HepG2 (cell line): ENCODE results near the gene SYNDIG1. TPM values are rescaled to one million over a fixed set of nuclear protein-coding genes. Genes with fewer than 3 reads are reported as not detected.
A peak's percentile ranks its signal among the peaks of the same experiment; 100 is the strongest.

ENCODE experiments used
- ATAC-seq: fragments of 200-7000 bp; cut with Tn5 transposase; 3 replicates; pipeline ENCODE4 v1.9.1; 2020; ENCODE audit warnings: mild to moderate bottlenecking, moderate library complexity
- BruUV-seq: library from RNA; stranded (reverse); fragments of 400-500 nt; replicated peaks from 2 replicates; lab custom pipeline; 2021; lab: Mats Ljungman, UMichigan
- CTCF ChIA-PET: fragments of 300-600 bp; formaldehyde crosslinking; extraction: SDS; loops from one replicate; lab custom pipeline; 2021; ENCODE audit warnings: low total read pairs, inconsistent platforms, low intra/inter-chr PET ratio; lab: Yijun Ruan, JAX
- POLR2A ChIA-PET: fragments of 350-600 bp; sonication (Branson Sonifier 250); formaldehyde crosslinking; loops from one replicate; lab custom pipeline; 2020; ENCODE audit warnings: antibody characterized with exemption, inconsistent platforms; lab: Yijun Ruan, JAX
- DNase-seq: peaks from one replicate; pipeline ENCODE4 v3.0.0-alpha.2; 2015; ENCODE audit warnings: low spot score
- FAIRE-seq: peaks from 3 replicates; lab custom pipeline; 2011; peaks lifted over from hg19 to GRCh38; lab: Jason Lieb, UNC
- H2AFZ ChIP-seq: one replicate; pipeline ENCODE4 v1.6.1; 2011; ENCODE audit warnings: low read length, inconsistent platforms
- H3K27ac ChIP-seq: fragments of 300-600 bp; 3 replicates; pipeline ENCODE4 v1.8.0; 2011; ENCODE audit warnings: mixed run types, mild to moderate bottlenecking, mixed read lengths, low read length, inconsistent platforms; ENCODE audit not compliant: insufficient read depth; ENCODE audit errors: extremely low read length
- H3K27me3 ChIP-seq, 2 experiments: fragments of 200-600 bp in 1 of 2; 2 replicates in 1 of 2; 3 replicates in 1 of 2; pipeline versions ENCODE4 v1.6.0 to v1.8.0; 2011; ENCODE audit warnings: low read length in 2 of 2, mild to moderate bottlenecking in 2 of 2, moderate library complexity in 2 of 2, inconsistent platforms in 1 of 2; ENCODE audit not compliant: insufficient read depth in 2 of 2, control insufficient read depth in 1 of 2
- H3K36me3 ChIP-seq, 2 experiments: fragments of 200-600 bp in 1 of 2; replicated peaks in 1 of 2; 2 replicates in 1 of 2; 3 replicates in 1 of 2; pipeline versions ENCODE4 v1.5.1 to v1.8.0; 2011; ENCODE audit warnings: low read length in 2 of 2, inconsistent platforms in 1 of 2; ENCODE audit not compliant: insufficient read depth in 2 of 2, control insufficient read depth in 1 of 2
- H3K4me1 ChIP-seq: 2 replicates; pipeline ENCODE4 v1.5.1; 2012; ENCODE audit warnings: low read length, inconsistent platforms; ENCODE audit not compliant: insufficient read depth
- H3K4me2 ChIP-seq: 2 replicates; pipeline ENCODE4 v1.6.0; 2011; ENCODE audit warnings: low read depth, low read length, inconsistent platforms
- H3K4me3 ChIP-seq, 3 experiments: fragments of 200-600 bp in 1 of 3; sonication (generic), shearing (Covaris generic) in 1 of 3; replicated peaks in 1 of 3; 2 replicates each; pipeline ENCODE4 v1.5.1; 2011 to 2016; ENCODE audit warnings: low read length in 3 of 3, inconsistent platforms in 2 of 3, low read depth in 2 of 3, mild to moderate bottlenecking in 2 of 3, control low read depth in 1 of 3, mixed read lengths in 1 of 3; ENCODE audit not compliant: insufficient read depth in 1 of 3
- H3K79me2 ChIP-seq: one replicate; pipeline ENCODE4 v1.6.1; 2011; ENCODE audit warnings: low read length, inconsistent platforms; ENCODE audit not compliant: insufficient read depth
- H3K9ac ChIP-seq: 2 replicates; pipeline ENCODE4 v1.6.0; 2011; ENCODE audit warnings: mild to moderate bottlenecking, low read depth, low read length, inconsistent platforms; ENCODE audit not compliant: insufficient read depth
- H3K9me3 ChIP-seq: 2 replicates; pipeline ENCODE4 v1.5.1; 2012; ENCODE audit warnings: mild to moderate bottlenecking, low read length
- H4K20me1 ChIP-seq: 2 replicates; pipeline ENCODE4 v1.6.0; 2011; ENCODE audit warnings: inconsistent platforms, mild to moderate bottlenecking, low read length, moderate library complexity; ENCODE audit not compliant: insufficient read depth
- ATRX ChIP-seq: sonication (generic); formaldehyde crosslinking; IDR thresholded peaks from 2 replicates; pipeline ENCODE4 v1.4.0; 2020; ENCODE audit warnings: missing genetic modification reagents, borderline replicate concordance
- BRCA1 ChIP-seq: sonication (generic); formaldehyde crosslinking; IDR thresholded peaks from 2 replicates; pipeline ENCODE4 v1.4.0; 2020; ENCODE audit warnings: missing genetic modification reagents
- KMT2A ChIP-seq: sonication (generic); formaldehyde crosslinking; IDR thresholded peaks from 2 replicates; pipeline ENCODE4 v1.4.0; 2020; ENCODE audit warnings: missing genetic modification reagents
- NFRKB ChIP-seq: fragments of 450-650 bp; IDR thresholded peaks from 2 replicates; pipeline ENCODE4 v1.6.1; 2017
- SP4 ChIP-seq: sonication (generic); formaldehyde crosslinking; IDR thresholded peaks from 2 replicates; pipeline ENCODE4 v1.8.1; 2023; ENCODE audit warnings: mild to moderate bottlenecking, missing genetic modification reagents
- TBX2 ChIP-seq: sonication (generic); formaldehyde crosslinking; IDR thresholded peaks from 2 replicates; pipeline ENCODE4 v1.5.0; 2020; ENCODE audit warnings: missing genetic modification reagents, mild to moderate bottlenecking, borderline replicate concordance
- TRIM24 ChIP-seq: sonication (generic); formaldehyde crosslinking; IDR thresholded peaks from 2 replicates; pipeline ENCODE4 v1.8.0; 2022; ENCODE audit warnings: mild to moderate bottlenecking, missing genetic modification reagents
- WGBS: methylation state at CpG from one replicate; pipeline ENCODE4 v1.1.6; 2017; ENCODE audit warnings: low lambda C conversion rate; 5-methylcytosine and 5-hydroxymethylcytosine counted together
- in situ Hi-C: cut with HindIII; loops from 2 replicates; pipeline ENCODE4 v1.10.0; 2017; ENCODE audit warnings: low pct_unique_long_range_greater_than_20kb; ENCODE audit not compliant: extremely low pct_ligation_motif_present
- intact Hi-C: fragments of 100-400 bp; cut with micrococcal nuclease; formaldehyde crosslinking; loops from one replicate; pipeline ENCODE4 v1.10.0; 2022; ENCODE audit not compliant: unreplicated experiment
- polyA plus RNA-seq, 8 experiments: library from polyadenylated mRNA; depleted of rRNA in 3 of 8; stranded (reverse) in 7 of 8; unstranded in 1 of 8; fragments of >200 nt; fragmentation: Illumina TruSeq in 4 of 8; extraction: Trizol in 4 of 8; gene quantifications; 2 replicates each; pipeline versions ENCODE4 v1.2.1 to v1.2.3, GENCODE V29; 2011 to 2016; ENCODE audit warnings: low read depth in 4 of 8, missing spikeins in 1 of 8, mixed read lengths in 1 of 8; ENCODE audit not compliant: insufficient read depth in 1 of 8
- total RNA-seq, 5 experiments: library from RNA; depleted of rRNA; stranded (reverse); fragments of >200 nt; fragmentation: Illumina TruSeq; extraction: Trizol; gene quantifications; 2 replicates each; pipeline ENCODE4 v1.2.3, GENCODE V29; 2016; ENCODE audit warnings: low read depth in 1 of 5
- TF ChIP-seq, protein P1 (sequence below): sonication (generic); formaldehyde crosslinking; IDR thresholded peaks from 2 replicates; pipeline ENCODE4 v1.4.0; 2020; ENCODE audit warnings: missing genetic modification reagents
- TF ChIP-seq, protein P2 (sequence below): sonication (generic); formaldehyde crosslinking; IDR thresholded peaks from 2 replicates; pipeline ENCODE4 v1.5.0; 2020; ENCODE audit warnings: missing genetic modification reagents
- TF ChIP-seq, protein P3 (sequence below): conservative IDR thresholded peaks from 2 replicates; pipeline ENCODE4 v1.6.1; 2018; ENCODE audit warnings: missing genetic modification reagents

Gene SYNDIG1
- total and polyA plus RNA-seq, 2 of the 13 experiments (the other 11 are each of a cell fraction or from before 2014, with no cell fraction given): not detected

DNA sequence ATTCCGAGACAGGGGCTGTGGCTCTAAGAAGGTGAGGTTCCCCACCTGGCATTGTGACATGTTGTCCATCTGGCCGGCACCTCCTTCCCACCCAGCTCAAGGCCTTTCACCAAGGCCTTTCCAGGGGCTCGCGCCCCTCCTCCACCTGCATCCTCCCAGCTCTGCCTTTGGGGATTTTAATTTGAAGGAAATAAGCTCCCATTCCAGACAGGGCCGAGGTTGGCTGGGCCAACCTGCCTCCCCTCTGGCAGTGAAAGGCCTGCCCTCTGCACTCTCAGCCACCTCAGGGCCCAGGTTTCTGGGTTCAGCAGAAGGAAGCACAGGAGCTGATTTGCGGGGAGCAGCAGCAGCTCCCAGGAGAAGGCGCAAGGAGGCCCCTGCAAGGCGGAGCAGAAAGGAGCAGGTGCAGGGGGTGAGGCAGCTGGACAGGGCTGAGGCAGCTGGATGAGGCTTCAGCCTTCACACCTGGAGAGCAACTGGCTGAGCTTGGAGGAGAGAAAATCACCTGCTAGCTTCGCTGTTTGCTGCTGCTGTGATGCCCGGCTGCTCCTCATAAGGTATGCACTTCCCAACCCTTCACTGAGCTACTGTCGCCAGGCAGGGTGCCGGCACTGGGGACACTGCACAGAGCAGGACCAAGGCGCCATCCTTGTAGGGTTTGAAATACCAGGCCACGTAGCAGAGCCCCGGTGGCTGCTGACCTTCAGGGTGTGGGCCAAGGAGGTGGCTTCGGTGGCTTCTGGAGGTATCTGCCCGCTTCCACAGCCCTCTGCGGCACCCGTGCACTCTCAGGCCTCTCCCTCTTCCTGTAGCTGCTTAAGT is 147.0 kb downstream of the SYNDIG1 start:
- no peak overlapping the region for H3K27ac ChIP-seq
- no peak for FAIRE-seq
- CTCF ChIA-PET: no interaction called here

More for the DNA sequence above, 147.0 kb downstream of the SYNDIG1 start:
- no peaks in the 10 kb centered on the region for H3K9me3 ChIP-seq
- intact Hi-C loops: no loop called here
- no peak for DNase-seq
- no peaks in the 10 kb centered on the region for H3K36me3 ChIP-seq
- peaks cover 14 to 28% of the 10 kb centered on the region in 2 experiments for H3K27me3 ChIP-seq
- ATAC-seq: peak; percentile 35
- POLR2A ChIA-PET: no interaction called here
- H4K20me1 ChIP-seq: no peaks in the 10 kb centered on the region
- TF ChIP-seq TBX2 (CRISPR knock-in tag) (no peak), TRIM24 (CRISPR knock-in tag) (no peak), SP4 (CRISPR knock-in tag) (no peak), ATRX (no peak), BRCA1 (CRISPR knock-in tag) (no peak), KMT2A (CRISPR knock-in tag) (no peak), NFRKB (no peak)
- TF ChIP-seq, protein P1, sequence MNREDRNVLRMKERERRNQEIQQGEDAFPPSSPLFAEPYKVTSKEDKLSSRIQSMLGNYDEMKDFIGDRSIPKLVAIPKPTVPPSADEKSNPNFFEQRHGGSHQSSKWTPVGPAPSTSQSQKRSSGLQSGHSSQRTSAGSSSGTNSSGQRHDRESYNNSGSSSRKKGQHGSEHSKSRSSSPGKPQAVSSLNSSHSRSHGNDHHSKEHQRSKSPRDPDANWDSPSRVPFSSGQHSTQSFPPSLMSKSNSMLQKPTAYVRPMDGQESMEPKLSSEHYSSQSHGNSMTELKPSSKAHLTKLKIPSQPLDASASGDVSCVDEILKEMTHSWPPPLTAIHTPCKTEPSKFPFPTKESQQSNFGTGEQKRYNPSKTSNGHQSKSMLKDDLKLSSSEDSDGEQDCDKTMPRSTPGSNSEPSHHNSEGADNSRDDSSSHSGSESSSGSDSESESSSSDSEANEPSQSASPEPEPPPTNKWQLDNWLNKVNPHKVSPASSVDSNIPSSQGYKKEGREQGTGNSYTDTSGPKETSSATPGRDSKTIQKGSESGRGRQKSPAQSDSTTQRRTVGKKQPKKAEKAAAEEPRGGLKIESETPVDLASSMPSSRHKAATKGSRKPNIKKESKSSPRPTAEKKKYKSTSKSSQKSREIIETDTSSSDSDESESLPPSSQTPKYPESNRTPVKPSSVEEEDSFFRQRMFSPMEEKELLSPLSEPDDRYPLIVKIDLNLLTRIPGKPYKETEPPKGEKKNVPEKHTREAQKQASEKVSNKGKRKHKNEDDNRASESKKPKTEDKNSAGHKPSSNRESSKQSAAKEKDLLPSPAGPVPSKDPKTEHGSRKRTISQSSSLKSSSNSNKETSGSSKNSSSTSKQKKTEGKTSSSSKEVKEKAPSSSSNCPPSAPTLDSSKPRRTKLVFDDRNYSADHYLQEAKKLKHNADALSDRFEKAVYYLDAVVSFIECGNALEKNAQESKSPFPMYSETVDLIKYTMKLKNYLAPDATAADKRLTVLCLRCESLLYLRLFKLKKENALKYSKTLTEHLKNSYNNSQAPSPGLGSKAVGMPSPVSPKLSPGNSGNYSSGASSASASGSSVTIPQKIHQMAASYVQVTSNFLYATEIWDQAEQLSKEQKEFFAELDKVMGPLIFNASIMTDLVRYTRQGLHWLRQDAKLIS: no peak
- TF ChIP-seq, protein P2, sequence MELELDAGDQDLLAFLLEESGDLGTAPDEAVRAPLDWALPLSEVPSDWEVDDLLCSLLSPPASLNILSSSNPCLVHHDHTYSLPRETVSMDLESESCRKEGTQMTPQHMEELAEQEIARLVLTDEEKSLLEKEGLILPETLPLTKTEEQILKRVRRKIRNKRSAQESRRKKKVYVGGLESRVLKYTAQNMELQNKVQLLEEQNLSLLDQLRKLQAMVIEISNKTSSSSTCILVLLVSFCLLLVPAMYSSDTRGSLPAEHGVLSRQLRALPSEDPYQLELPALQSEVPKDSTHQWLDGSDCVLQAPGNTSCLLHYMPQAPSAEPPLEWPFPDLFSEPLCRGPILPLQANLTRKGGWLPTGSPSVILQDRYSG (CRISPR knock-in tag): no peak
- TF ChIP-seq, protein P3, sequence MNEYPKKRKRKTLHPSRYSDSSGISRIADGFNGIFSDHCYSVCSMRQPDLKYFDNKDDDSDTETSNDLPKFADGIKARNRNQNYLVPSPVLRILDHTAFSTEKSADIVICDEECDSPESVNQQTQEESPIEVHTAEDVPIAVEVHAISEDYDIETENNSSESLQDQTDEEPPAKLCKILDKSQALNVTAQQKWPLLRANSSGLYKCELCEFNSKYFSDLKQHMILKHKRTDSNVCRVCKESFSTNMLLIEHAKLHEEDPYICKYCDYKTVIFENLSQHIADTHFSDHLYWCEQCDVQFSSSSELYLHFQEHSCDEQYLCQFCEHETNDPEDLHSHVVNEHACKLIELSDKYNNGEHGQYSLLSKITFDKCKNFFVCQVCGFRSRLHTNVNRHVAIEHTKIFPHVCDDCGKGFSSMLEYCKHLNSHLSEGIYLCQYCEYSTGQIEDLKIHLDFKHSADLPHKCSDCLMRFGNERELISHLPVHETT (CRISPR knock-in tag): no peak
- TF ChIP-seq, all 625 proteins: peak for 0
- H3K79me2 ChIP-seq: no peaks in the 10 kb centered on the region
- H2AFZ ChIP-seq: no peak overlapping the region
- H3K9ac ChIP-seq: no peak overlapping the region
- no peak overlapping the region for H3K4me2 ChIP-seq
- in situ Hi-C loops: no loop called here
- H3K4me1 ChIP-seq: no peaks in the 10 kb centered on the region
- no peak overlapping the region for H3K4me3 ChIP-seq
- WGBS: 20% methylated on average over 17 of the region's 19 CpGs
- no TSS peak for BruUV-seq
